HFF-Myc (cell line): ENCODE results near the gene TNKS1BP1.

Experiments used
- DNase-seq: peaks from one replicate; pipeline ENCODE4 v3.0.0-alpha.2; 2011; ENCODE audit warnings: low read depth; ENCODE audit errors: extremely low read depth
- H3K4me3 ChIP-seq: replicated peaks from 2 replicates; pipeline ENCODE4 v1.5.1; 2011; ENCODE audit warnings: low read depth, mild to moderate bottlenecking, control low read depth, low read length
- CTCF ChIP-seq: IDR thresholded peaks from 2 replicates; pipeline ENCODE4 v1.5.1; 2012; ENCODE audit warnings: mild to moderate bottlenecking, low read depth, low read length, control low read depth; ENCODE audit errors: missing control alignments

The TNKS1BP1 gene

GRCh38 chr11:57359896-57360690 is 35.3 kb upstream of the TNKS1BP1 start:
- no peak for TF ChIP-seq CTCF

GRCh38 chr11:57359396-57359795 is 34.6 kb upstream of the TNKS1BP1 start:
- TF ChIP-seq CTCF: no peak
- H3K4me3 ChIP-seq: no peak overlapping the region
- no peak for DNase-seq

More at GRCh38 chr11:57359896-57360690, 35.3 kb upstream of the TNKS1BP1 start:
- no peak for DNase-seq
- no peak overlapping the region for H3K4me3 ChIP-seq

- no peak for DNase-seq
- no peak overlapping the region for H3K4me3 ChIP-seq
- no peak for TF ChIP-seq CTCF
These were observed 34.2 kb upstream of the TNKS1BP1 start for GRCh38 chr11:57358991-57359390.

- H3K4me3 ChIP-seq: no peak overlapping the region
- DNase-seq: no peak
- TF ChIP-seq CTCF: no peak
These were observed 33.8 kb upstream of the TNKS1BP1 start for GRCh38 chr11:57358543-57358961.

- H3K4me3 ChIP-seq: no peak overlapping the region
- DNase-seq: no peak
- no peak for TF ChIP-seq CTCF
These were observed 33.1 kb upstream of the TNKS1BP1 start for GRCh38 chr11:57357856-57358255.

GRCh38 chr11:57357310-57357709 is 32.6 kb upstream of the TNKS1BP1 start:
- no peak for TF ChIP-seq CTCF

More at GRCh38 chr11:57357310-57357709, 32.6 kb upstream of the TNKS1BP1 start:
- H3K4me3 ChIP-seq: no peak overlapping the region
- DNase-seq: no peak
